ENCODE measurements around the gene OR6M1. TPM values are rescaled to one million over a fixed set of nuclear protein-coding genes. Genes with fewer than 3 reads are reported as not detected.

Gene OR6M1
- not detected for polyA plus RNA-seq (ENCODE audit: insufficient read length in 3 of 3)
- long read RNA-seq, donor 1: 0 reads
- long read RNA-seq, donor 2: 0 reads
- long read RNA-seq, donor 3: 0 reads
- long read RNA-seq, donor 4: 0 reads
- long read RNA-seq, donor 5: 0 reads
- long read RNA-seq, donor 6: 0 reads
- long read RNA-seq, donor 7: 0 reads
- long read RNA-seq, donor 8: 0 reads
- long read RNA-seq, donor 9, partial matches to known transcripts: 0 of 1 reads
- long read RNA-seq, donor 9, other reads (novel, unspliced or antisense): 0 of 1 reads
- long read RNA-seq, donor 10: 0 reads
- long read RNA-seq, donor 11, partial matches to known transcripts: 0 of 2 reads
- long read RNA-seq, donor 11, other reads (novel, unspliced or antisense): 0 of 2 reads
- long read RNA-seq, donor 12: 0 reads
- long read RNA-seq, donor 13: 0 reads
- long read RNA-seq, donor 14: 0 reads
- long read RNA-seq, donor 15: 0 reads
- long read RNA-seq, donor 16: 0 reads

GRCh38 chr11:123806249-123806648 is at the start of gene OR6M1:
TSS of gene OR6M1 (minus strand) at chr11:123806349. CDS start at chr11:123806349, 0 bp downstream.
- DNase-seq: no peak

- DNase-seq: no peak
These were observed 46.9 kb upstream of the OR6M1 start for GRCh38 chr11:123853038-123853437.

- no peak for DNase-seq
These were observed 46.2 kb upstream of the OR6M1 start for GRCh38 chr11:123852321-123852720.

- DNase-seq: no peak
These were observed 45.0 kb upstream of the OR6M1 start for GRCh38 chr11:123851110-123851509.

GRCh38 chr11:123841174-123841573 is 35.0 kb upstream of the OR6M1 start:
- DNase-seq: no peak

GRCh38 chr11:123839131-123839530 is 33.0 kb upstream of the OR6M1 start:
- DNase-seq: no peak

GRCh38 chr11:123838659-123839058 is 32.5 kb upstream of the OR6M1 start:
- no peak for DNase-seq

- no peak for DNase-seq
These were observed 32.0 kb upstream of the OR6M1 start for GRCh38 chr11:123838199-123838598.

GRCh38 chr11:123833095-123833494 is 26.9 kb upstream of the OR6M1 start:
- no peak for DNase-seq

- DNase-seq: no peak
These were observed 23.6 kb upstream of the OR6M1 start for GRCh38 chr11:123829745-123830144.

GRCh38 chr11:123822599-123822998 is 16.4 kb upstream of the OR6M1 start:
- DNase-seq: peak; percentile 14

GRCh38 chr11:123822032-123822431 is 15.9 kb upstream of the OR6M1 start:
- peak; percentile 4 for DNase-seq

- no peak for DNase-seq
These were observed 9.0 kb upstream of the OR6M1 start for GRCh38 chr11:123815122-123815521.

GRCh38 chr11:123801765-123802164 is 4.4 kb downstream of the OR6M1 start:
- DNase-seq: no peak

GRCh38 chr11:123800036-123800435 is 6.1 kb downstream of the OR6M1 start:
- no peak for DNase-seq

- DNase-seq: no peak
These were observed 6.7 kb downstream of the OR6M1 start for GRCh38 chr11:123799438-123799837.

- DNase-seq: no peak
These were observed 7.5 kb downstream of the OR6M1 start for GRCh38 chr11:123798513-123799252.

- no peak for DNase-seq
These were observed 8.1 kb downstream of the OR6M1 start for GRCh38 chr11:123798079-123798478.

- no peak for DNase-seq
These were observed 8.6 kb downstream of the OR6M1 start for GRCh38 chr11:123797541-123797940.

GRCh38 chr11:123797114-123797513 is 9.0 kb downstream of the OR6M1 start:
- DNase-seq: no peak

GRCh38 chr11:123796226-123796625 is 9.9 kb downstream of the OR6M1 start:
- no peak for DNase-seq

- DNase-seq: no peak
These were observed 22.6 kb downstream of the OR6M1 start for GRCh38 chr11:123783536-123783935.

- no peak for DNase-seq
These were observed 27.6 kb downstream of the OR6M1 start for GRCh38 chr11:123778511-123778910.
